ENCODE measurements around the gene DPYSL5.

DPYSL5 gene

GRCh38 chr2:26932974-26933373 is 85.0 kb downstream of the DPYSL5 start:
- no peak for DNase-seq (ENCODE audit: low read depth in 2 of 2)

GRCh38 chr2:26933431-26934334 is 85.8 kb downstream of the DPYSL5 start:
- no peak for DNase-seq (ENCODE audit: low read depth in 2 of 2)

- DNase-seq (ENCODE audit: low read depth in 2 of 2) = no peak
Measured at GRCh38 chr2:26934335-26934724, 86.4 kb downstream of the DPYSL5 start.

- no peak for DNase-seq (ENCODE audit: low read depth in 2 of 2)
Measured at GRCh38 chr2:26934985-26935384, 87.1 kb downstream of the DPYSL5 start.

GRCh38 chr2:26936855-26937254 is 88.9 kb downstream of the DPYSL5 start:
- no peak for DNase-seq (ENCODE audit: low read depth in 2 of 2)

- DNase-seq (ENCODE audit: low read depth in 2 of 2) = no peak
Measured at GRCh38 chr2:26938399-26939118, 90.6 kb downstream of the DPYSL5 start.

GRCh38 chr2:26940001-26940400 is 92.1 kb downstream of the DPYSL5 start:
- no peak for DNase-seq (ENCODE audit: low read depth in 2 of 2)

GRCh38 chr2:26941486-26941885 is 93.6 kb downstream of the DPYSL5 start:
- no peak for DNase-seq (ENCODE audit: low read depth in 2 of 2)

GRCh38 chr2:26942543-26943295 is 94.8 kb downstream of the DPYSL5 start:
- DNase-seq (ENCODE audit: low read depth in 2 of 2) = peak; percentile 63

GRCh38 chr2:26945991-26946750 is 98.2 kb downstream of the DPYSL5 start:
- DNase-seq (ENCODE audit: low read depth in 2 of 2) = no peak

- no peak for DNase-seq (ENCODE audit: low read depth in 2 of 2)
Measured at GRCh38 chr2:26946841-26947784, 99.2 kb downstream of the DPYSL5 start.

GRCh38 chr2:26948800-26949199 is 100.9 kb downstream of the DPYSL5 start:
- no peak for DNase-seq (ENCODE audit: low read depth in 2 of 2)

GRCh38 chr2:26950246-26950645 is 102.3 kb downstream of the DPYSL5 start:
- no peak for DNase-seq (ENCODE audit: low read depth in 2 of 2)

- DNase-seq (ENCODE audit: low read depth in 2 of 2) = no peak
Measured at GRCh38 chr2:26951236-26951635, 103.3 kb downstream of the DPYSL5 start.

- DNase-seq (ENCODE audit: low read depth in 2 of 2) = no peak
Measured at GRCh38 chr2:26952374-26952773, 104.4 kb downstream of the DPYSL5 start.

- DNase-seq (ENCODE audit: low read depth in 2 of 2) = no peak
Measured at GRCh38 chr2:26954135-26954534, 106.2 kb downstream of the DPYSL5 start.

GRCh38 chr2:26957041-26957440 is 109.1 kb downstream of the DPYSL5 start:
- DNase-seq (ENCODE audit: low read depth in 2 of 2) = no peak

GRCh38 chr2:26957534-26957933 is 109.6 kb downstream of the DPYSL5 start:
- no peak for DNase-seq (ENCODE audit: low read depth in 2 of 2)

GRCh38 chr2:26959331-26959730 is 111.4 kb downstream of the DPYSL5 start:
- no peak for DNase-seq (ENCODE audit: low read depth in 2 of 2)

- no peak for DNase-seq (ENCODE audit: low read depth in 2 of 2)
Measured at GRCh38 chr2:26964446-26965130, 116.7 kb downstream of the DPYSL5 start.
